Medulla oblongata (tissue), 1 donor: ENCODE results near the gene NUP85.
A peak's percentile ranks its signal among the peaks of the same experiment; 100 is the strongest.
"Not testable (repeated sequence)": the region's sequence is repeated elsewhere in the genome, so short reads cannot be mapped to it uniquely, and the experiment has no call there.

Experiments used
- DNase-seq: peaks from one replicate; pipeline ENCODE4 v3.0.0-alpha.2; 2015; ENCODE audit errors: extremely low spot score

The NUP85 gene

DNA sequence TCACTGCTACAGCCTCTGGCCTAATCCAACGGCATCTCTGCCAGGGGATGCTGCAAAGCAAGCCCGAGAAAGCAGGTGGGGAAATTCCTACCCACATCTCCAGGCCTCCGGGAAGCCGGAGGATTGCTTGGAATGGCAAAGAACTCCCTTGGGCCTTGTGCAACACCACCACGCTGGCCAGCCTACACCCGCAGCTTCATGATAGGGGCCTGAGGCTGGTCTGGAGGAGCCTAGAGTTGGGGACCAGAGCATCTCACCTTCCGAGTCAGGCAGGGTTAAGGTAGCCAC lies 35.6 kb downstream of the NUP85 start:
- no peak for DNase-seq

DNA sequence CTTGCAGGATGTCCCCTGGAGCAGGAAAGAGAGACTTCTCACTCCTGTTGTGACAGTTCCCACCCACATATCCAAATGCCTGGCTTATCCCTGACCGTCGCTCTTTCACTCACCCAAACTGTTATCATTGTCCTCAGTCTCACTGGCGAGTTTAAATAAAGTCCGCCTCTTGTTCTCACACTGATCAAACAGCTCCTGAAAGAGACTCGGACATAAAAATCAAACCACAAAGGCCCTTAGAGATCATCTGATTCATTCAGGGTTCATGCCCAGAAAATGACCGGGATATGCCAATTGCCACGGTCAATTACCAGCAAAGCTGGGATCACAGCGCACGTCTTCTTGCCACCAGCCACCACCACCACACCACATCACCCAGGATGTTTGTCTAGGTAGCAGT lies 36.0 kb downstream of the NUP85 start:
- DNase-seq: no peak

GRCh38 chr17:75241996-75242460 lies 36.5 kb downstream of the NUP85 start:
- DNase-seq: no peak

DNA sequence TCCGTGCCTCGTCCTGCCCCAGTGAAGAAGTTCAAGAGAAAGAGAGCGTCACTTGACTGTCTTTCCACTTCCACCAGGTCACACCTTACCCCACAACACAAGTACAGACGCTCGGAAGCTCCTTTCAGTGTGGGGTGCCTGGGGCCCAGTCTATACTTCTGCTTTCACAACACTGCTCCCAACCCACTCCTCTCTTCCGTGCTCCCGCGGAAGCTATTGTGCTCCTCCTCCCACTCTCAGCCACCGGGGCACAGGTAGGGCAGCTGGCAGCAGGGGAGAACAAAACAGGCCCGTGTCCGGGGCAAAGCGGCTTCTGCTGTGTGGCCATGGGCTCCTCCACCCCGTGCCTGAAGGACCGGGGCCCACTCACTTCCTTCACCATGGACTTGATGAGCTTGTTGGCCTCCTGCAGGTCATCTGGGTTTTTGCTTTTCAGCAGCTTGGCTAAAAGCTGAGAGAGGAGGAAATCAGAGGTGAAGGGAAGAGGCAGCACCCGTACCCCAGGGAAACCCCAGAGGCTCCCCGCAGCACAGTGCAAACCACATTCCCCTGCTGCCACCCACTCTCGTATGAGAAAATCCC lies 37.1 kb downstream of the NUP85 start:
- DNase-seq: peak; percentile 32

DNA sequence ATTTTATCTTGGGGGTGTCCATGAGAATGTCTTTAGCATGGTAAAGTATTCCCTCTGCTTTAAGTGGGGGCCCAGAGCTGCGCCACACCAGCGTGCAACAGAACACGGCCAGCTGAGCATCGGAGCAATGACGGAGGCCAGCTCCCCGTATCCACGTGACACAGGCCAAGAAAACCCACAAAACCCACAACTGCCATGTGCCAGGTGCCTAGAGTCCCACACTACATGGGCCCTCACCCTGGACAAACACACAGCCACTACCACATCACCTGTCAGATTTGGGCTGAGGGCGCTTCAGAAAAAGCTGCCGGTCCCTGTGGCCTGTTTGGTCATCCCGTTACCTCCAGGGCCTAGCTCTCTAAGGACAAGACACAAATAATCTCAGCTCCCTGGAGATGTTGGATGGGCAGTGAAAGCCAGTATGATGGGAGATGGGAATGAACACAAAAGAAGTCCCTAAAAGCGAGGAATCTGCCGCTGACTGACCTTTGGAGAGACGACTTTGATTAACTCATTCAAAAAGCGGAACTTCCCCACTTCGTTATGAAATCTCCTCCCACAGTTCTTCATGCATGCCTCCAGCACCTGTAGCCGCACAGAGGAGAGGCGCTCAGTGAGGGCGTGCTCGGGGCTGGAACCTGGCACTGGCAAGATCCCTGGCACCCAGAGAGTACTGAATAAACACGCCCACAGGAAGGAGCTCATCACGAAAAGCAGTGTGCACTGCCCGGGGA lies 38.8 kb downstream of the NUP85 start:
- no peak for DNase-seq

DNA sequence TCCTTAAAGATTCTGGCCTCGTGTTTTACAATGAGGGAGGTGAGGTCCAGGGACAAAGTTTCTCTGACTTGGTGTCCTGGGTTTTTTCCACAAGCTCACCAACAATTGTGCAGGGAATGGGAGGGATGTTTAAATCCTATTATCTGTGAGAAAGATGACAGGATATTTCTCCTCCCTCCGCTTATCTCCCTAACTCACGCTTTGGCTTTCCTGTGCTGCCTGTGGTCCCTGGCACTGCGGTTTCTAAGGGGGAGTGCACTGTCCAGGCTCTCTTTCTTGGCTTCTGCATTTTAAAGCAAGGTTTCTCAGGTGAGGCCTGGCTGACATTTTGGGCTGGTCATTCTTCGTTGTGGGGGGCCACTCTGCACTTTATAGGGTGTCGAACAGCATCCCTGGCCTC lies 39.5 kb downstream of the NUP85 start:
- DNase-seq: no peak

GRCh38 chr17:75246404-75246803 lies 40.9 kb downstream of the NUP85 start:
- no peak for DNase-seq

DNA sequence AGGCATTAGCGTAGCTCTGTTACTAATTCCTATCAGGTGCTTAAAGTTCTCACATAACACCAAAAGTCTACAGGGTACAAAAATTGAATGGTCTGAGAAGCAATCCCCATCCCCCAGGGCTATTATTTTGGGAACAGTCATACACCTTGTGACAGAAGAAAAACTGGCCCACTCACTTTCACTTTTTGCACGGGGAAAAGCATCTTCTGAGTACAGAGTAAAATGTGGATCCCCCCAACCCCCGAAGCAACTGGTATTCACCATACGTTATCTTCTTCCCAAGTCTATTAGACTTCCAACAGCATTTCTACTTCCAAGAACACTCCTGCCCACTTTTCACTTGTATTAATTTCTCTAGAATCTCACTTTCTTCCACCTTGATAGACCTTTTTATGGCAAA lies 44.1 kb downstream of the NUP85 start:
- no peak for DNase-seq

GRCh38 chr17:75250009-75250471 lies 44.6 kb downstream of the NUP85 start:
- DNase-seq: no peak

- no peak for DNase-seq
These were observed 46.7 kb downstream of the NUP85 start for GRCh38 chr17:75252039-75252816.

- DNase-seq: not testable (repeated sequence)
These were observed 50.6 kb downstream of the NUP85 start for GRCh38 chr17:75255954-75256698.

DNA sequence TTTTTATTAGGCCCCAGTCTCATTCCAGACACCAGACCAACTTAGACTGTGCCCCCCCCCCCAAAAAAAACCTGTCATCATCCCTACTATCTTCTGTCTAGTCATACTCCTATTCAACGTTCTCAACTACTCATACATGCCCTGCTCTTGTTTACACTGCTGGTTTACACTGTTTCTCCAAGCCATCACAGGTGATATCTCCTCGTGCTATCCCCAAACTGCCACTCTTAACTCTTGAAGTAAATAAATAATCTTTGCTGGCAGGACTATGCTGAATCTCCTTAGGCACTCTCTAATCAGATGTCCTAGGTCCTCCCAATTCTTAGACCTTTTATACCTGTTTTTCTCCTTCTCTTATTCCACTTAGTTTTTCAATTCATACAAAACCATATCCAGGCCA lies 51.7 kb downstream of the NUP85 start:
- not testable (repeated sequence) for DNase-seq

DNA sequence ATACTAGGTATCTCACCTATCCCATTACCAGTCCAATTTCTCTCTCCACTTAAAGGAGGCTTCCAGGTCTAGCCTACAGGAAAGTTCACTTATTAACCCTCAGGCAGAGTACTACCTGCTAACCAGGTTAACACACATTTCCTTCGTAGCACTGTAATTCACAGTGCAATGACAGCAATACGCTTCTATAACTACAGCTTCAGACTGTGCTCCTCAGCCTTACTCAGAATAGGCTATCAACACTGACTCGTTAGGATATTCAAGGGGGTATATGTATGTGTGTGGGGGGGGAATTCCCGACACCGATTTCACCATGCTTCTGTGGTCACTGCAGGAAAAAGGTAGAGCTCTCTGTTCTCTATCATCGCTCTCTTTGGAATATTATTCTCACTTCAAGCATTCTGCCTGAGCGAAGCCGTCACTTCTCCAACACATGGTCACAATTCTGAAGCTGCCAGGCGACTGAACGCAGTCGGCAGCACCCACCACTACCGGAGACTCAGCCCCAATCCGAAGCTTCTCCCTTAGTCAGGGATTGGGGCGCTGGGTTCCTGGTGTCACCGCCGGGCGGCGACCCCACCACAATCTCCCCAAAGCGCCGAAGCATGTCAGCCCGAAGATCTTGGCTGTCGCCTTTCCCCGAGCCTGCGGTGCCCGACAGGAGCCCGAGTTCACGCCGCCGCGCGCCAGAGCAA lies 55.3 kb downstream of the NUP85 start:
- DNase-seq: no peak

DNA sequence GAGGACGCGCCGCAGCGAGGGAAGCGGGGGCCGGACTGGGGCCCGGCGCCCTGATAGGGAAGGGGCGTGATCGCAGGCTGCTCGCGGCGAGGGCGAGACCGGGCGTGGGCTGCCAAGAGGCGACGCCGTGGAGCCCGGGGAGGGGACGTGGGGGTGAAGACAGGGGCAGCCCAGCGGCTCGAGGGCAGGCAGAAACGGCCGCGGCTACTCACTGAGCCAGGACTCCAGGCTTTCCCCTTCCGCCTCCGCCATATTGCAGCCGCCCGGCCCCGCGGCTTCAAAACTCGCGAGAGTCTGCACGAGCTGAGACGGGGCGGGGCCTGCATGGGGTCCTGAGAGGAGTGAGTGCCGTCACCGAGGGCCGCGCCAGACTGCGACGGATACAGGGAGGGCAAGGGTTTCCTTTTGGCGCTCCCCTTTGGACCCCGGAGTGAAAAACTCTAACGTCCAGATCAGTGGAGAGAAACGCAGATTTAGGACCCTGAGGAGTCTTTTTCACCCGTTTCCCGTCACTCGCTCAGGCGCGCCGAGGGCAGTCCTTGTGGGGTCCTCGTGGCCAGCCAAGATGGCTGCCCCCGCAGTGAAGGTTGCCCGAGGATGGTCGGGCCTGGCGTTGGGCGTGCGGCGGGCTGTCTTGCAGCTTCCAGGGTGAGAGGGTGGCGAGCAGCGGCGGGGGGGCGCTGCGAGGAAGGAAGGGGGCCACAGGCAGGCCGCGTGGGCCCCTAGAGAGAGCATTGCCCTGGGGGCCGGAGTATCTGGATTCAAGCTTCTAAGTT lies 56.0 kb downstream of the NUP85 start, which contains the start of the genes GGA3 and MRPS7:
TSS of gene GGA3 (minus strand) at position 271 of the 776 bp plus-strand sequence. CDS start at position 252, 19 bp downstream.
TSS of gene MRPS7 (plus strand) at position 544 of the 776 bp plus-strand sequence. CDS start at position 566, 22 bp downstream.
- DNase-seq: peak; percentile 96

DNA sequence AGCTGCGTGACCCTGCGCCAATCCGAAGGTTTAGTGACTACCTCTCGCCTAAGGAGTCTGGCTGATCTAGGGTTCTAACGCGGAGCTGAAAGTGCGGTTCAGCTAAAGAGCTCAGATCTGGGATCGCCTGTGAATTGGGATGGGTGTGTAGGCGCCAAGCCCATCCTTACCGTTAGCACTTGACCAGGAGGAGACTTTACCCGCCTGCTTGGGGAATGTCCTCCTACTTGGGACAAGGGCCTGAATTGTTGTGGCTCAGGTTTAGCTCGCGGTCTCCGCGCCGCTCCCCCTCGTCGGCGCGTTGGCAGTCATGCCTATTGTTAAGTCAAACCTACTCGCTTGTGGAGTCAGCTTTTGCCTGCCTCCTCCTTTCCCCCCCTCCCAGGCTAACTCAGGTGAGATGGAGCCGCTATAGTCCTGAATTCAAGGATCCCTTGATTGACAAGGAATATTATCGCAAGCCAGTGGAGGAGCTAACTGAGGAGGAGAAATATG lies 56.7 kb downstream of the NUP85 start:
- DNase-seq: no peak

DNA sequence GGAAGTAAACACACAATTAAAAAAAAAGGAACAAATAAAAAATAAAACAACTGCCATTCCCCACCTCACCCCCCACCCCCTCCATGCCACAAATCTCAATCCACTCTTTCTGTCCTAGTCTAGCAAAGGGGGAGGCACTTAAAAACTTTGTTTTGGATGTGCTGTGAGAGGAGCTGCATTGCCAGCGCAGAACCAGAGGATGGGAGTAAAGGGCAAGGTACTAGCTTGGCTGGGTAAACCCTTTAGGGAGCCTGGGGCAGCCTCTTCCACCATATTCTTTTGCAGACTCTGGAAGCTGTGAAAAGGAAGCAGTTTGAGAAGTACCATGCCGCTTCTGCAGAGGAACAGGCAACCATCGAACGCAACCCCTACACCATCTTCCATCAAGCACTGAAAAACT lies 57.6 kb downstream of the NUP85 start:
- no peak for DNase-seq

GRCh38 chr17:75265614-75266315 lies 60.3 kb downstream of the NUP85 start:
- no peak for DNase-seq

DNA sequence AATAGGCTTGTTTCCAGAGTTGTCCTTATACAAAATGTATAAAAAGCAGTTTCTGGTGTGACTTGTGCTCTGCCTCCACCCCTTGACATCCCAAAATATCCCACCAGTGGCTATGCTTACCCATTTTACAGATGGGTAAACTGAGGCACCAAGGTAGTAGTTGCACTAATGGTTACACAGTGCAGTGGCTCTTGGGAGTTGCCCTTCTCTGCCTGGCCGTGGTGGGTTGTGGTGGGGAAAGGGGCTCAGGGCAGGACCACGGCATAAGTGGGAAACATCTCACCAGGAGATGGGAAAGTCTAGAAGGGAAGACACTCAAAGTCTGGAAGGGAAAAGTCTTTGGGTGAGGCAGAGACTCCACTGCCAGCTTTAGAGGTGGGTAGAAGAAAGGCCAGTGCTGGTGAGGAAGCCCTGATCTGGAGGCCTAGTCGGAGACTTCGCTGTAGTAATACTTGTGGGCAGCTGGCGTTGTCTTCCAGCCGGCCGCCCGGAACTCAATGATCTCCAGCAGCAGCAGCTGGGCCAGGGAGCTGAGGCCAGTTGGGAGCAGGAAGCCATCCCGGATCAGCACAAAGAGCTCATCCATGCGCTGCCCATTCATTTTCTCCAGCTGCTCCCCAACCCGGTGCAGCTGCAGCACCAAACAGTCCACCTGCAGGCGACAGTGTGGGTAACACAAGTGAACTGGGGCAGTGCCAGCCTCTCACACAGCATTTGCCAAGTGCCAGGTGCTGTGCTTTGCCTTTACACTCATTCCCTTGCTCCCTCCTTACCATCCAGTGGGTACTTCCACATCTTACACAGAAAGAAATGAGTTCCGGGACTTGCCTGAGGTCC lies 61.1 kb downstream of the NUP85 start:
- DNase-seq: no peak

DNA sequence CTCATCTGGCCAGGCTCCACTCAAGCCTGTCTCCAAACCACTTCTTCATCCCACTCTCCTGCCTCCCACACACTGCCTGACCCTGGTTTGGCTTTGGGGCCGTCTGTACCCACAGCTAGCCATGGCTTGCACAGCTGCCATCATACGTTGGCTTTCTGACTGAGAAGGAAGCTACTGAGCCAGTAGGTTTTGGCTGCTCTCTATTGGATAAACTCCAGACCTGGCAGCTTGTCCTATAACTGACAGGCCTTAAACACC lies 61.6 kb downstream of the NUP85 start:
- DNase-seq: peak; percentile 68
